ENCODE data around the gene BRAT1. TPM values are rescaled to one million over a fixed set of nuclear protein-coding genes. Genes with fewer than 3 reads are reported as not detected.

BRAT1 gene
- total and polyA plus RNA-seq, 2 donors (not counting 1 experiment from before 2014, with no cell fraction given), result 36.8 to 68.3 TPM

DNA sequence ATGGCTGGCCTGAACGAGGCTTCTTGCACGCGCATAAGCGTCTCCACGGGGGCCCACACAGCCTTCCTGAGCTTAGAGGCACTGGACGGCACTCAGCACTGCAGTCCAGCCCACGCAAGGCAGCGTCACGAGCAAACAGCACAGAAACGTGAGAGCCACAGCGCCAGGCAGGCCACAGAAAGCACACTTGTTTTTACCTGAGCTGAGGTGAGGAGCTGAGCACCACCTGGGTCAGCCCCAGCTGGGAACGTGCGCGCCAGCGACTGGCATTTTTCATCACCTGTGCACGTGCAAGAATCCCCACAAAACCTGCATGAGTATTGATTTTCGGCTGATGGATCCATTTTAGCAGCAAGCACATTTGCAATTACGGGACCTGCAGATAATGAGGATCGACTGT lies 30.1 kb upstream of the BRAT1 start:
- no peaks in the 10 kb centered on the region for H4K20me1 ChIP-seq (ENCODE audit: control insufficient read depth, insufficient read depth, low read length, poor library complexity, severe bottlenecking)
- H3K4me1 ChIP-seq (ENCODE audit: control insufficient read depth in 2 of 2, insufficient read depth in 2 of 2, low read length in 2 of 2), result no peaks in the 10 kb centered on the region
- DNase-seq (no peak), ATAC-seq (ENCODE audit: low read depth) (no peak)
- no peak overlapping the region for H3K27ac ChIP-seq (ENCODE audit: low read length in 2 of 2)
- ChIA-PET POLR2A (no interaction called here), CTCF (no interaction called here)
- peaks cover 0 to 1% of the 10 kb centered on the region in 2 experiments for H3K36me3 ChIP-seq (replicated peaks in 1 of 2; ENCODE audit: control extremely low read depth in 1 of 2, control insufficient read depth in 1 of 2, extremely low read depth in 1 of 2, insufficient read depth in 2 of 2, low read length in 1 of 2)
- no peaks in the 10 kb centered on the region for H3K27me3 ChIP-seq (replicated peaks in 1 of 4; ENCODE audit: control extremely low read depth in 1 of 4, control insufficient read depth in 3 of 4, insufficient read depth in 4 of 4, low read length in 3 of 4)
- 100% methylated on average over 18 of the region's 19 CpGs for WGBS (ENCODE audit: insufficient coverage)
- TF ChIP-seq, protein P1, sequence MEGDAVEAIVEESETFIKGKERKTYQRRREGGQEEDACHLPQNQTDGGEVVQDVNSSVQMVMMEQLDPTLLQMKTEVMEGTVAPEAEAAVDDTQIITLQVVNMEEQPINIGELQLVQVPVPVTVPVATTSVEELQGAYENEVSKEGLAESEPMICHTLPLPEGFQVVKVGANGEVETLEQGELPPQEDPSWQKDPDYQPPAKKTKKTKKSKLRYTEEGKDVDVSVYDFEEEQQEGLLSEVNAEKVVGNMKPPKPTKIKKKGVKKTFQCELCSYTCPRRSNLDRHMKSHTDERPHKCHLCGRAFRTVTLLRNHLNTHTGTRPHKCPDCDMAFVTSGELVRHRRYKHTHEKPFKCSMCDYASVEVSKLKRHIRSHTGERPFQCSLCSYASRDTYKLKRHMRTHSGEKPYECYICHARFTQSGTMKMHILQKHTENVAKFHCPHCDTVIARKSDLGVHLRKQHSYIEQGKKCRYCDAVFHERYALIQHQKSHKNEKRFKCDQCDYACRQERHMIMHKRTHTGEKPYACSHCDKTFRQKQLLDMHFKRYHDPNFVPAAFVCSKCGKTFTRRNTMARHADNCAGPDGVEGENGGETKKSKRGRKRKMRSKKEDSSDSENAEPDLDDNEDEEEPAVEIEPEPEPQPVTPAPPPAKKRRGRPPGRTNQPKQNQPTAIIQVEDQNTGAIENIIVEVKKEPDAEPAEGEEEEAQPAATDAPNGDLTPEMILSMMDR (IDR thresholded peaks at IDR 0.05), result no peak
- TF ChIP-seq EZH2 (IDR thresholded peaks at IDR 0.05; ENCODE audit: borderline replicate concordance, insufficient read depth, low read depth, low read length, poor library complexity, severe bottlenecking), result no peak
- Mint-ChIP-seq H3K27ac (no peak overlapping the region), H3K4me1 (peaks cover 1% of the 10 kb centered on the region), H3K27me3 (no peaks in the 10 kb centered on the region), H3K9me3 (ENCODE audit: insufficient read depth) (no peaks in the 10 kb centered on the region), H3K4me3 (no peak overlapping the region)
- H3K4me2 ChIP-seq (replicated peaks; ENCODE audit: low read depth, low read length, poor library complexity, severe bottlenecking), result no peak overlapping the region
- H2AFZ ChIP-seq (ENCODE audit: insufficient read depth, low read depth, low read length, poor library complexity, severe bottlenecking), result no peak overlapping the region
- H3K79me2 ChIP-seq (ENCODE audit: control insufficient read depth, insufficient read depth, low read length), result no peaks in the 10 kb centered on the region
- intact Hi-C loops (cut with micrococcal nuclease), result no loop called here
- no peak overlapping the region for H3K9ac ChIP-seq (ENCODE audit: low read length)
- H3K4me3 ChIP-seq (ENCODE audit: control extremely low read depth in 1 of 5, extremely low read depth in 1 of 5, insufficient read depth in 1 of 5, low read depth in 2 of 5, low read length in 4 of 5), result no peak overlapping the region
- no peaks in the 10 kb centered on the region for H3K9me3 ChIP-seq (ENCODE audit: control extremely low read depth in 1 of 3, control insufficient read depth in 2 of 3, insufficient read depth in 1 of 3, low read length in 2 of 3)

DNA sequence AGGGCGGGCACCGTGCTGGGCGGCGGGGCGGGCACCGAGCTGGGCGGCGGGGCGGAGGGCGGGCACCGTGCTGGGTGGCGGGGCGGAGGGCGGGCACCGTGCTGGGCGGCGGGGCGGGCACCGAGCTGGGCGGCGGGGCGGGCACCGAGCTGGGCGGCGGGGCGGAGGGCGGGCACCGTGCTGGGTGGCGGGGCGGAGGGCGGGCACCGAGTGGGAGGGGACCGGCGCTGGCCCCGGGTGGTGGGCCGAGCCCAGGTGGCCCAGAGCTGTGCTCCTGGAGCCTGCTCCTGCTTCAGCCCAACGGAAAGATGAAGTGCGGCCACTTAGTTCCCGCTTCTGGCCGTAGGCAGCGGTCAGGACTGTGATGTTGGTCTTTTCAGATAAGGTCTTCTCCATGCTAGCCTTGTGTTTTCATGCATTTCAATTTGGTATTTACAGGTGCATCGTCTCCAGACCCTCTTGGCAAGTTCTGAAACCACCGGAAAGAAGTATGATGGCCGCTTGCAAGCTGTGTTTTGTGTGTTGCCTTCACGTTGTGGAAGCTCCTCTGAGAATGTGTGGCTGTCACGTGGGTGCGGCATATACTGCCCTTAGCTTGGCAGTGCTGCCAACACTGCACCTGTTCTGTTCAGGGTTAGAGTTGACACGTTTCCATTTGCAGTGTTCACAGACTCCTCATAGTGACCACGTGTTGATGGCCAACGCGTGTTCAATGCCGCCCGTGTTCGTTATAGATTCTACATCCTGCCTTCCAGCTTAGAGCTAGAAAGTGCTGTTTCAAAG lies 28.7 kb upstream of the BRAT1 start:
- ChIA-PET POLR2A (interaction anchor here (0.6 kb wide), 1 partner anchor 167 kb away, joined by 7 read pairs; no protein-coding TSS in a partner anchor), CTCF (no interaction called here)
- WGBS (ENCODE audit: insufficient coverage), result 96% methylated on average over 25 of the region's 54 CpGs
- H3K9ac ChIP-seq (ENCODE audit: low read length), result no peak overlapping the region
- Mint-ChIP-seq H3K27me3 (no peaks in the 10 kb centered on the region), H3K9me3 (ENCODE audit: insufficient read depth) (no peaks in the 10 kb centered on the region), H3K4me3 (no peak overlapping the region), H3K27ac (no peak overlapping the region), H3K4me1 (peaks cover 2% of the 10 kb centered on the region)
- no peaks in the 10 kb centered on the region for H3K79me2 ChIP-seq (ENCODE audit: control insufficient read depth, insufficient read depth, low read length)
- no peaks in the 10 kb centered on the region for H4K20me1 ChIP-seq (ENCODE audit: control insufficient read depth, insufficient read depth, low read length, poor library complexity, severe bottlenecking)
- H3K27me3 ChIP-seq (replicated peaks in 1 of 4; ENCODE audit: control extremely low read depth in 1 of 4, control insufficient read depth in 3 of 4, insufficient read depth in 4 of 4, low read length in 3 of 4), result no peaks in the 10 kb centered on the region
- H3K9me3 ChIP-seq (ENCODE audit: control extremely low read depth in 1 of 3, control insufficient read depth in 2 of 3, insufficient read depth in 1 of 3, low read length in 2 of 3), result no peaks in the 10 kb centered on the region
- no peak overlapping the region for H2AFZ ChIP-seq (ENCODE audit: insufficient read depth, low read depth, low read length, poor library complexity, severe bottlenecking)
- H3K4me3 ChIP-seq (ENCODE audit: control extremely low read depth in 1 of 5, extremely low read depth in 1 of 5, insufficient read depth in 1 of 5, low read depth in 2 of 5, low read length in 4 of 5), result no peak overlapping the region
- no peak for ATAC-seq (ENCODE audit: low read depth)
- DNase-seq, result no peak
- intact Hi-C loops (cut with micrococcal nuclease), result no loop called here
- H3K27ac ChIP-seq (ENCODE audit: low read length in 2 of 2), result no peak overlapping the region
- no peak overlapping the region for H3K4me2 ChIP-seq (replicated peaks; ENCODE audit: low read depth, low read length, poor library complexity, severe bottlenecking)
- TF ChIP-seq, protein P1 (IDR thresholded peaks at IDR 0.05), result no peak
- no peak for TF ChIP-seq EZH2 (IDR thresholded peaks at IDR 0.05; ENCODE audit: borderline replicate concordance, insufficient read depth, low read depth, low read length, poor library complexity, severe bottlenecking)
- no peaks in the 10 kb centered on the region for H3K4me1 ChIP-seq (ENCODE audit: control insufficient read depth in 2 of 2, insufficient read depth in 2 of 2, low read length in 2 of 2)
- H3K36me3 ChIP-seq (replicated peaks in 1 of 2; ENCODE audit: control extremely low read depth in 1 of 2, control insufficient read depth in 1 of 2, extremely low read depth in 1 of 2, insufficient read depth in 2 of 2, low read length in 1 of 2), result peaks cover 0 to 1% of the 10 kb centered on the region in 2 experiments

Data from B cell (primary cell).